Measurements from ENCODE around the gene KHK. TPM values are rescaled to one million over a fixed set of nuclear protein-coding genes. Genes with fewer than 3 reads are reported as not detected.

Gene KHK
- total and polyA plus RNA-seq, 2 donors = 1.7 to 6.8 TPM

- Histone ChIP-seq H3K4me1 (ENCODE audit: insufficient read depth) (no peaks in the 10 kb centered on the region), H3K36me3 (ENCODE audit: insufficient read depth) (no peaks in the 10 kb centered on the region), H3K4me3 (ENCODE audit: low read depth, low read length) (peak overlapping the region; percentile 74), H3K27ac (ENCODE audit: low read depth) (peak overlapping the region; percentile 73)
- no peak for DNase-seq (ENCODE audit: extremely low spot score)
- 4% methylated on average over 23 of the region's 24 CpGs for whole genome bisulfite sequencing
These were observed 34.5 kb upstream of the KHK start for GRCh38 chr2:27051902-27052645.

DNA sequence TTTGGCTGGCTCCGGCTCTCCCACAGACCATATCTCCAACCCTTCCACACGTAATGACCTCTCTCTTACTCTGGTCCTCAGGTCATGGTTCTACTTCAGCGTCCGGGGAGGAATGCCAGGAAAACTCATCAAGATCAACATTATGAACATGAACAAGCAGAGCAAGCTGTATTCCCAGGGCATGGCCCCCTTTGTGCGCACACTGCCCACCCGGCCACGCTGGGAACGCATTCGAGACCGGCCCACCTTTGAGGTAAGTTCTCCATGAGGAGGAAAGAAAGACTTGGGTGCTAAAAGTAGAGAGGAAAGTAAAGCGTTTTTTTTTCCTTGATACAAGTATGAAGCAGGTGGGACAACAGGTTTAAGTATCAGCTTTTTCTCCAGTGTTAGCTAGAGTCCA, 33.3 kb upstream of the KHK start:
- H3K4me3 ChIP-seq (ENCODE audit: low read depth, low read length) = no peak overlapping the region
- 86% methylated on average over 11 of the region's 11 CpGs for WGBS
- H3K36me3 ChIP-seq (ENCODE audit: insufficient read depth) = no peaks in the 10 kb centered on the region
- H3K27ac ChIP-seq (ENCODE audit: low read depth) = no peak overlapping the region
- no peak for DNase-seq (ENCODE audit: extremely low spot score)
- H3K4me1 ChIP-seq (ENCODE audit: insufficient read depth) = no peaks in the 10 kb centered on the region

- Histone ChIP-seq H3K4me1 (ENCODE audit: insufficient read depth) (no peaks in the 10 kb centered on the region), H3K4me3 (ENCODE audit: low read depth, low read length) (no peak overlapping the region), H3K27ac (ENCODE audit: low read depth) (no peak overlapping the region), H3K36me3 (ENCODE audit: insufficient read depth) (no peaks in the 10 kb centered on the region)
- WGBS = 91% methylated on average over 8 of the region's 8 CpGs
- no peak for DNase-seq (ENCODE audit: extremely low spot score)
These were observed 32.8 kb upstream of the KHK start for GRCh38 chr2:27053776-27054175.

- no peak for DNase-seq (ENCODE audit: extremely low spot score)
- H3K36me3 ChIP-seq (ENCODE audit: insufficient read depth) = no peaks in the 10 kb centered on the region
- H3K27ac ChIP-seq (ENCODE audit: low read depth) = no peak overlapping the region
- no peak overlapping the region for H3K4me3 ChIP-seq (ENCODE audit: low read depth, low read length)
- WGBS = 94% methylated on average over 11 of the region's 11 CpGs
- H3K4me1 ChIP-seq (ENCODE audit: insufficient read depth) = no peaks in the 10 kb centered on the region
These were observed 31.9 kb upstream of the KHK start for GRCh38 chr2:27054721-27055120.

- H3K4me1 ChIP-seq (ENCODE audit: insufficient read depth) = no peaks in the 10 kb centered on the region
- H3K4me3 ChIP-seq (ENCODE audit: low read depth, low read length) = no peak overlapping the region
- no peaks in the 10 kb centered on the region for H3K36me3 ChIP-seq (ENCODE audit: insufficient read depth)
- WGBS = 93% methylated on average over 6 of the region's 6 CpGs
- DNase-seq (ENCODE audit: extremely low spot score) = no peak
- no peak overlapping the region for H3K27ac ChIP-seq (ENCODE audit: low read depth)
These were observed 29.4 kb upstream of the KHK start for GRCh38 chr2:27057184-27057583.

DNA sequence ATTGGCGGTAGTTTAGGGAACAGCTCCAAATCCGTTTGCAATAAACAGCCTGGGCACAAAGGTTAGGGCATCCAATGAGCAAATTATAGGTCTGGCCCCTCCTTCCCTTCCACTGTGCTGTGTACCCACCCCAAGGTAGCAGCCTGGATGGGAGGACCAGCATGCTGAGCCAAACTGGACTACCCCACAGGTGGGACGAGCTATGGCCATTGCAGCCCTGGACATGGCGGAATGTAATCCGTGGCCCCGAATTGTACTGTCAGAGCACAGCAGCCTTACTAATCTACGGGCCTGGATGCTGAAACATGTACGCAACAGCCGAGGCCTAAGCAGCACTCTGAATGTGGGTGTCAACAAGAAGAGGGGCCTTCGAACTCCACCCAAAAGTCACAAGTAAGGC, 28.4 kb upstream of the KHK start:
- Histone ChIP-seq H3K4me1 (ENCODE audit: insufficient read depth) (no peaks in the 10 kb centered on the region), H3K36me3 (ENCODE audit: insufficient read depth) (no peaks in the 10 kb centered on the region), H3K27ac (ENCODE audit: low read depth) (no peak overlapping the region), H3K4me3 (ENCODE audit: low read depth, low read length) (no peak overlapping the region)
- WGBS = 89% methylated on average over 10 of the region's 10 CpGs
- no peak for DNase-seq (ENCODE audit: extremely low spot score)

GRCh38 chr2:27059141-27059820, 27.3 kb upstream of the KHK start:
- H3K4me1 ChIP-seq (ENCODE audit: insufficient read depth) = no peaks in the 10 kb centered on the region
- DNase-seq (ENCODE audit: extremely low spot score) = no peak
- no peaks in the 10 kb centered on the region for H3K36me3 ChIP-seq (ENCODE audit: insufficient read depth)
- 78% methylated on average over 15 of the region's 15 CpGs for WGBS
- H3K27ac ChIP-seq (ENCODE audit: low read depth) = no peak overlapping the region
- no peak overlapping the region for H3K4me3 ChIP-seq (ENCODE audit: low read depth, low read length)

DNA sequence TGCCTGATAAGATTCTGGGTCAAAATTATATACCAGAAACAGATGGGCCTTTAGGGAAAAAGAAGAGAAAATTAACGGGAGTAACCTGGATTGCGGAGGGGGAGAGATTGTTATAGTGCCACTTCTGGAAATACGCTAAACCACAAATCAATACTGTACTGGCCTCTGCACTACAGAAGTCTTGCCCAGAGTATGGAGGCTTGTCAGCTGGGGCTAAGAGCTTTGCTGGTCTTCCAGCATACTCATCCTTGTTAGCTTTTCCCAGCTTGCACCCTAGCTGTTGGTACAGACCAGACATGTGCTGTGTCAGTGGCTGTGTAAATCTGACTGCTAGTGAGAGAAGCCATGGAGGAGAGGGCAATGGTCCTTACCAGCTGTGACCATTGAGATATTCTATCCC, 26.2 kb upstream of the KHK start:
- Histone ChIP-seq H3K36me3 (ENCODE audit: insufficient read depth) (no peaks in the 10 kb centered on the region), H3K27ac (ENCODE audit: low read depth) (no peak overlapping the region), H3K4me3 (ENCODE audit: low read depth, low read length) (no peak overlapping the region), H3K4me1 (ENCODE audit: insufficient read depth) (no peaks in the 10 kb centered on the region)
- 92% methylated on average over 3 of the region's 3 CpGs for WGBS
- DNase-seq (ENCODE audit: extremely low spot score) = no peak

- Histone ChIP-seq H3K27ac (ENCODE audit: low read depth) (no peak overlapping the region), H3K4me1 (ENCODE audit: insufficient read depth) (no peaks in the 10 kb centered on the region), H3K36me3 (ENCODE audit: insufficient read depth) (no peaks in the 10 kb centered on the region), H3K4me3 (ENCODE audit: low read depth, low read length) (no peak overlapping the region)
- DNase-seq (ENCODE audit: extremely low spot score) = no peak
- 87% methylated on average over 3 of the region's 3 CpGs for WGBS
These were observed 21.4 kb upstream of the KHK start for GRCh38 chr2:27065128-27065527.

DNA sequence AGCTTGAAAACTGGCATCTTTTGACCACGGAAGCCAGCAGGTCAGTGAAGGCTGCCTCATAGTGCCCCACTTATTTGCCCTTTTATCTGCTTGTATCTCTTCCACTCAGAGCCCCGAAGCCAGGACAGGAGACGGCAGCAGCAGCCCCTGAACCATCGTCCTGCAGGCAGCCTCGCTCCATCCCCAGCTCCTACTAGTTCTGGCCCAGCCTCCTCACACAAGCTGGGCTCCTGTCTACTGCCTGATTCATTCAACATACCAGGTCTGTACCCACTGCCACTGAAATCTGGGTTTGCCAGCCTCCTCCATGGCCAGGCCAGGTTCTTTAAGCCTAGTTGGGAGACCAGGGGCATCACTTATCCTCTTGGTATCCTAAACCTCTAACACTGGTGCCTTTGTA, 19.2 kb upstream of the KHK start:
- Histone ChIP-seq H3K36me3 (ENCODE audit: insufficient read depth) (no peaks in the 10 kb centered on the region), H3K4me1 (ENCODE audit: insufficient read depth) (no peaks in the 10 kb centered on the region), H3K4me3 (ENCODE audit: low read depth, low read length) (no peak overlapping the region), H3K27ac (ENCODE audit: low read depth) (no peak overlapping the region)
- DNase-seq (ENCODE audit: extremely low spot score) = no peak
- 88% methylated on average over 5 of the region's 5 CpGs for WGBS

DNA sequence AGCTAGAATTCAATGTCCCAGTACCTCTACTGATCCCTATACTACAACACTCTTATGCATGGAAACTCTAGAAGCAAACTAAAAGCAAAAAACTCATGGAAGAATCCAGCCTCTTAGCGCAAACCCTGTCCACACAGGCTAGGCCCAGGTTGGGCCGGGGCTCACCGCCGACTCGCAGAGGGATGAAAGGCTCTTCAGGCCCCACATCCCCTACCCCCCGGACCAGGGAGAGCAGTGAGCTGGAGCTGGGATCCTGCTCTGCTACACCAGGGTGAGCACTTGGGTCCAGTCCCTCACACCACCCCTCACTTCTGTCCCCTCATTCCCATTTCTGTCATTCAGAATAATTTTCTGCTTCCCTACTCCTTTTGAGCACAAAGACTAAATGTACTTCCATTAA, 17.1 kb upstream of the KHK start:
- H3K4me1 ChIP-seq (ENCODE audit: insufficient read depth) = no peaks in the 10 kb centered on the region
- no peak for DNase-seq (ENCODE audit: extremely low spot score)
- no peaks in the 10 kb centered on the region for H3K36me3 ChIP-seq (ENCODE audit: insufficient read depth)
- H3K27ac ChIP-seq (ENCODE audit: low read depth) = no peak overlapping the region
- WGBS = 92% methylated on average over 6 of the region's 6 CpGs
- H3K4me3 ChIP-seq (ENCODE audit: low read depth, low read length) = no peak overlapping the region

DNA sequence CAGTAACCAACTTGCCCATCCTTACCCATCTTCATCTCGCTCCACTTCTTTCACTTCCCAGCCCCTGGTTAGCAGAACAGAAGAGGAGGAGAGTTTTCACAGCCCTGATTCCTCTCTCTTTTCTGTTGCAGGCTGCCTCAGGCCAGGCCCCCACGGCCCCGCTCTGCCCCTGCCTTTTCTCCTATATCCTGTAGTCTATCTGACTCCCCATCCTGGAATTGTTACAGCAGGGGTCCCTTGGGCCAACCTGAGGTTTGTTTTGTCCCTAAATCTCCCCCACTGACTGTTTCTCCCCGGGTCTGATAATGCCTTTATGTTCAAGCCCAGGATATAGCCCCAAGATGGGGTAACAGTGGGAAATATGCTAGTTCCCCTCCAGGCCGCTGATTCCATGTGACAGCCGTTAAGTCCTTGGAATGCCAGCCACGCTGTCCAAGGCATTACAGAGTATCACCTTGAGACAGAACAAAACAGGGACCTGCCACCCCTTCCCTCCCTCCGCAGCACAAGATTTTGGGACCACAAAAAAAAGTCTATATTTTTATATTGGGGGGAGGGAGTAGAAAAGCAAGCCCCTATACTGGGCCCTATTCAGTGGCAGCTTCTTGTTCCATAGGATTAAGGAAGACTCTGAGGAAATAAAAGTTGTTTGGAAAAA, 16.5 kb upstream of the KHK start:
- no peak for DNase-seq (ENCODE audit: extremely low spot score)
- Histone ChIP-seq H3K4me1 (ENCODE audit: insufficient read depth) (no peaks in the 10 kb centered on the region), H3K4me3 (ENCODE audit: low read depth, low read length) (peak overlapping the region; percentile 76), H3K36me3 (ENCODE audit: insufficient read depth) (no peaks in the 10 kb centered on the region), H3K27ac (ENCODE audit: low read depth) (no peak overlapping the region)
- WGBS = 78% methylated on average over 8 of the region's 8 CpGs

DNA sequence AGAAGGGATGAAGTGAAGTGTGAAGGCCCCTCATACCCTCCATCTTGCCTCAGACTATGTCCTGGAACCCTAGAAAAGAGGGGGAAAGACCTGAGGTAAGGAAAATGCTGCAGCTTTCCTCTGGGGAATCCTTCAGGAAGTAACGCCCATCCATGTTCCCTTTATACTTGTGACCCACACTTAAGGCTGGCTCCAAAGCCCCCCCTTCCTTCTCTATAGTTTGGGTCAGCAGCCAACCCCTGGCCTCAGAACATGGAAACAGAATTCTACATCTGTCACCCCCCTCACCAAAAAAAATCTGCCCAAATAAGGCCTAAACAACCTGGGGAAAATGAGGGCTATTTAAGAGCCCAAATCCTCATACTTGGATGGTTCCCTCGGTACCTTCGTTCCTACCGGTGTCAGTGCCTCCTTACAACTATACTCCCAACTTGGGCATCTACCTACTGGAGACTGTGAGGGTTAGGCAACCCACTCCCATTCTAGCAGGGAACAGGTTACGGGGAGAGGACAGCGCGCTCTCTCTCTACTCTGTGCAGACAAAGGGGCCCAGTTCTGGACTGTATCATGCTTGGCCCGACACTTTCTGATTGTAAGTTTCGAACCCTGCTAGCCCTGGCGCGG, 15.8 kb upstream of the KHK start:
- no peaks in the 10 kb centered on the region for H3K36me3 ChIP-seq (ENCODE audit: insufficient read depth)
- no peak for DNase-seq (ENCODE audit: extremely low spot score)
- WGBS = 4% methylated on average over 11 of the region's 11 CpGs
- peak overlapping the region; percentile 79 for H3K27ac ChIP-seq (ENCODE audit: low read depth)
- H3K4me3 ChIP-seq (ENCODE audit: low read depth, low read length) = peak overlapping the region; percentile 76
- no peaks in the 10 kb centered on the region for H3K4me1 ChIP-seq (ENCODE audit: insufficient read depth)
